DOHH2 (cell line): Measurements from ENCODE around the gene SMURF1.

Source experiments
- H3F3A ChIP-seq: fragments of 200-600 bp; sonication (generic), shearing (Covaris generic); 2 replicates; pipeline ENCODE4 v1.6.0; 2016; ENCODE audit warnings: antibody characterized with exemption, mild to moderate bottlenecking; ENCODE audit not compliant: control insufficient read depth, insufficient read depth
- H3K27ac ChIP-seq: fragments of 200-600 bp; sonication (generic); 2 replicates; pipeline ENCODE4 v1.5.1; 2014; ENCODE audit warnings: low read depth, mild to moderate bottlenecking, low read length, moderate library complexity
- H3K27me3 ChIP-seq: fragments of 200-600 bp; sonication (generic); 2 replicates; pipeline ENCODE4 v1.6.1; 2014; ENCODE audit warnings: mild to moderate bottlenecking, low read length, mixed read lengths; ENCODE audit not compliant: control insufficient read depth
- H3K36me3 ChIP-seq: fragments of 200-600 bp; sonication (generic); 2 replicates; pipeline ENCODE4 v1.6.1; 2014; ENCODE audit warnings: mild to moderate bottlenecking, low read length, moderate library complexity, mixed read lengths; ENCODE audit not compliant: control insufficient read depth
- H3K4me1 ChIP-seq: fragments of 200-600 bp; sonication (generic); 2 replicates; pipeline ENCODE4 v1.6.1; 2014; ENCODE audit warnings: mild to moderate bottlenecking, low read length, mixed read lengths; ENCODE audit not compliant: control insufficient read depth
- H3K4me2 ChIP-seq: fragments of 200-600 bp; sonication (generic); 2 replicates; pipeline ENCODE4 v1.6.0; 2014; ENCODE audit warnings: mild to moderate bottlenecking, low read length, moderate library complexity
- H3K4me3 ChIP-seq: fragments of 200-600 bp; sonication (generic); 2 replicates; pipeline ENCODE4 v1.5.1; 2014; ENCODE audit warnings: mild to moderate bottlenecking, low read length, mixed read lengths
- H3K79me2 ChIP-seq: fragments of 200-600 bp; sonication (generic); 2 replicates; pipeline ENCODE4 v1.6.1; 2014; ENCODE audit warnings: mild to moderate bottlenecking, low read length, mixed read lengths; ENCODE audit not compliant: control insufficient read depth
- H3K9me2 ChIP-seq: fragments of 200-600 bp; sonication (generic); replicated peaks from 2 replicates; pipeline ENCODE4 v1.6.1; 2014; ENCODE audit warnings: mild to moderate bottlenecking, low read length, mixed read lengths; ENCODE audit not compliant: control insufficient read depth
- H3K9me3 ChIP-seq: fragments of 200-600 bp; sonication (generic); 2 replicates; pipeline ENCODE4 v1.6.1; 2014; ENCODE audit warnings: antibody characterized with exemption, low read length, mixed read lengths; ENCODE audit not compliant: control insufficient read depth, insufficient read depth
- H4K20me1 ChIP-seq: fragments of 200-600 bp; sonication (generic); 2 replicates; pipeline ENCODE4 v1.6.0; 2014; ENCODE audit warnings: low read depth, mild to moderate bottlenecking, antibody characterized with exemption, low read length, moderate library complexity; ENCODE audit not compliant: control insufficient read depth, insufficient read depth
- EZH2phosphoT487 ChIP-seq: fragments of 200-600 bp; sonication (generic); IDR thresholded peaks from 2 replicates; pipeline ENCODE4 v1.6.1; 2017; ENCODE audit warnings: borderline replicate concordance, mild to moderate bottlenecking, antibody characterized with exemption, low read length, moderate library complexity, mixed read lengths
- TF ChIP-seq, protein P1 (sequence below): fragments of 200-600 bp; sonication (generic); IDR thresholded peaks from one replicate; pipeline ENCODE4 v1.5.1; 2014; ENCODE audit warnings: antibody characterized with exemption, mild to moderate bottlenecking, low read depth, low read length; ENCODE audit not compliant: poor library complexity, severe bottlenecking

SMURF1 gene

DNA sequence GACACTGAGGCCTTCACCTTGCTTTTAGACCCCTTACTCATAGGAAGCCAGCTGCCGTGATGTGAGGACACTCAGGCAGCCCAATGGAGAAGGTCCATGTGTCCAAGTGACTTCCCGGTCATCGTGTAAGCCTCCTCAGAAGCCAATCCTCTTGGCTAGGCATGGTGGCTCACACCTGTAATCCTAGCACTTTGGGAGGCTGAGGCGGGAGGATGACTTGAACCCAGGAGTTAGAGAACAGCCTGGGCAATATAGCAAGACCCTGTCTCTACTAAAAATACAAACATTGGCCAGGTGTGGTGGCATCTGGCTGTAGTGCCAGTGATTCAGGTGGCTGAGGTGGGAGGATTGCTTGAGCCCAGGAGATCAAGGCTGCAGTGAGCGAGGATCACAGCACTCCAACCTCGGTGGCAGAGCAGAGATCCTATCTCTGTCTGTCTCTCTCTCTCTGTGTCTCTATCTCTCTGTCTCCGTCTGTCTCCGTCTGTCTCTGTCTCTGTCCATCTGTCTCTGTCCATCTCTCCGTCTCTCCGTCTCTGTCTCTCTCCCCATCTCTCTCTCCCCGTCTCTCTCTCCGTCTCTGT is 36.3 kb upstream of the SMURF1 start:
- no peaks in the 10 kb centered on the region for H3K4me1 ChIP-seq
- H3K36me3 ChIP-seq: no peaks in the 10 kb centered on the region
- H3K27ac ChIP-seq: no peak overlapping the region
- no peaks in the 10 kb centered on the region for H3F3A ChIP-seq
- H3K4me2 ChIP-seq: no peak overlapping the region
- TF ChIP-seq EZH2phosphoT487: no peak
- TF ChIP-seq, protein P1, sequence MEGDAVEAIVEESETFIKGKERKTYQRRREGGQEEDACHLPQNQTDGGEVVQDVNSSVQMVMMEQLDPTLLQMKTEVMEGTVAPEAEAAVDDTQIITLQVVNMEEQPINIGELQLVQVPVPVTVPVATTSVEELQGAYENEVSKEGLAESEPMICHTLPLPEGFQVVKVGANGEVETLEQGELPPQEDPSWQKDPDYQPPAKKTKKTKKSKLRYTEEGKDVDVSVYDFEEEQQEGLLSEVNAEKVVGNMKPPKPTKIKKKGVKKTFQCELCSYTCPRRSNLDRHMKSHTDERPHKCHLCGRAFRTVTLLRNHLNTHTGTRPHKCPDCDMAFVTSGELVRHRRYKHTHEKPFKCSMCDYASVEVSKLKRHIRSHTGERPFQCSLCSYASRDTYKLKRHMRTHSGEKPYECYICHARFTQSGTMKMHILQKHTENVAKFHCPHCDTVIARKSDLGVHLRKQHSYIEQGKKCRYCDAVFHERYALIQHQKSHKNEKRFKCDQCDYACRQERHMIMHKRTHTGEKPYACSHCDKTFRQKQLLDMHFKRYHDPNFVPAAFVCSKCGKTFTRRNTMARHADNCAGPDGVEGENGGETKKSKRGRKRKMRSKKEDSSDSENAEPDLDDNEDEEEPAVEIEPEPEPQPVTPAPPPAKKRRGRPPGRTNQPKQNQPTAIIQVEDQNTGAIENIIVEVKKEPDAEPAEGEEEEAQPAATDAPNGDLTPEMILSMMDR: no peak
- no peaks in the 10 kb centered on the region for H3K9me2 ChIP-seq
- H3K4me3 ChIP-seq: no peak overlapping the region
- no peaks in the 10 kb centered on the region for H4K20me1 ChIP-seq
- no peaks in the 10 kb centered on the region for H3K79me2 ChIP-seq
- no peaks in the 10 kb centered on the region for H3K9me3 ChIP-seq
- peaks cover 7% of the 10 kb centered on the region; the same call in 1 of the 2 replicates for H3K27me3 ChIP-seq

DNA sequence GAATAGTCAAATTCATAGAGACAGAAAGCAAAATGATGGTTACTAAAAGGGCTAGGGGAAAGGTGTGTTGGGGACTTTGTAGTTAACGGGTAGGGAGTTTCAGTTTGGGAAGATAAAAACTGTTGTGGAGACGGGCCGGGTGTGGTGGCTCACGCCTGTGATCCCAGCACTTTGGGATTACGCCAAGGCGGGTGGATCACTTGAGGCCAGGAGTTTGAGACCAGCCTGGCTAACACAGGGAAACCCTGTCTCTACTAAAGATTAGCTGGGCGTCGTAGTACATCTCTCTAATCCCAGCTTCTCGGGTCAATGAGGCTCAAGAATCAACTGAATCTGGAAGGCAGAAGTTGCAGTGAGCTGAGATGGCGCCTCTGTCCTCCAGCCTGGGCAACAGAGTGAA is 33.3 kb upstream of the SMURF1 start:
- Histone ChIP-seq H3K4me2 (no peak overlapping the region), H3K9me3 (no peaks in the 10 kb centered on the region), H3K27ac (no peak overlapping the region), H3K27me3 (peaks cover 8% of the 10 kb centered on the region; the same call in 1 of the 2 replicates), H3K4me1 (no peaks in the 10 kb centered on the region), H3K4me3 (no peak overlapping the region), H3F3A (no peaks in the 10 kb centered on the region), H4K20me1 (no peaks in the 10 kb centered on the region), H3K79me2 (no peaks in the 10 kb centered on the region), H3K36me3 (no peaks in the 10 kb centered on the region), H3K9me2 (no peaks in the 10 kb centered on the region)
- TF ChIP-seq EZH2phosphoT487: no peak
- TF ChIP-seq, protein P1: no peak

DNA sequence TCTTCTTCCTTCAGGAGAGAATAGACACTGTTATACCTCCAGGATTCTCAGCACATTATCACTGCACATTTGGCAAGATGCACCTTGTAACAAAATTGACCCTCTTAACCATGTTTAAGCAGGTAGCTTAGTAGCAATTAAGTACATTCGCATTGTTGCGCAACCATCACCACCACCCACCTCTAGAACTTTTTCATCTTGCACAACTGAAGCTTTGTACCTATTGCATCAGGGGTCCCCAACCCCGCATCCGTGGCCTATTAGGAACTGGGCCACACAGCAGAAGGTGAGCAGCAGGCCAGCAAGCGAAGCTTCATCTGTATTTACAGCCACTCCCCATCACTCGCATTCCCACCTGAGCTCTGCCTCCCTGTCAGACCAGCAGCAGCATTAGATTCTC is 29.9 kb upstream of the SMURF1 start:
- no peak overlapping the region for H3K4me3 ChIP-seq
- TF ChIP-seq, protein P1: no peak
- TF ChIP-seq EZH2phosphoT487: no peak
- no peaks in the 10 kb centered on the region for H3K9me2 ChIP-seq
- H3K4me1 ChIP-seq: no peaks in the 10 kb centered on the region
- no peaks in the 10 kb centered on the region for H3K79me2 ChIP-seq
- no peaks in the 10 kb centered on the region for H3K36me3 ChIP-seq
- H3K27me3 ChIP-seq: peaks cover 17% of the 10 kb centered on the region
- no peaks in the 10 kb centered on the region for H4K20me1 ChIP-seq
- H3F3A ChIP-seq: no peaks in the 10 kb centered on the region
- H3K9me3 ChIP-seq: no peaks in the 10 kb centered on the region
- no peak overlapping the region for H3K27ac ChIP-seq
- no peak overlapping the region for H3K4me2 ChIP-seq
